ENCODE results near the gene TLR9.

The TLR9 gene

GRCh38 chr3:52229656-52230055 lies 4.2 kb upstream of the TLR9 start:
- H3K27ac ChIP-seq (ENCODE audit: low read length), result no peak overlapping the region
- no peaks in the 10 kb centered on the region for H3K9me3 ChIP-seq (ENCODE audit: control insufficient read depth in 1 of 2, low read length in 2 of 2)
- H3K27me3 ChIP-seq (ENCODE audit: low read depth, low read length), result no peaks in the 10 kb centered on the region
- H3K36me3 ChIP-seq (ENCODE audit: control insufficient read depth in 1 of 2, insufficient read depth in 2 of 2, low read length in 2 of 2), result peaks cover 24 to 64% of the 10 kb centered on the region in 2 donors
- H3K4me3 ChIP-seq (ENCODE audit: low read depth in 1 of 2, low read length in 2 of 2), result no peak overlapping the region
- H3K4me1 ChIP-seq (ENCODE audit: control insufficient read depth in 1 of 2, insufficient read depth in 2 of 2, low read length in 2 of 2), result peaks cover 0 to 2% of the 10 kb centered on the region in 2 donors

GRCh38 chr3:52228751-52229291 lies 3.4 kb upstream of the TLR9 start:
- H3K36me3 ChIP-seq (ENCODE audit: control insufficient read depth in 1 of 2, insufficient read depth in 2 of 2, low read length in 2 of 2), result peaks cover 21 to 56% of the 10 kb centered on the region in 2 donors
- no peak overlapping the region for H3K27ac ChIP-seq (ENCODE audit: low read length)
- H3K4me3 ChIP-seq (ENCODE audit: low read depth in 1 of 2, low read length in 2 of 2), result no peak overlapping the region
- H3K9me3 ChIP-seq (ENCODE audit: control insufficient read depth in 1 of 2, low read length in 2 of 2), result no peaks in the 10 kb centered on the region
- H3K4me1 ChIP-seq (ENCODE audit: control insufficient read depth in 1 of 2, insufficient read depth in 2 of 2, low read length in 2 of 2), result peaks cover 0 to 2% of the 10 kb centered on the region in 2 donors
- H3K27me3 ChIP-seq (ENCODE audit: low read depth, low read length), result no peaks in the 10 kb centered on the region

- Histone ChIP-seq H3K4me1 (ENCODE audit: control insufficient read depth in 1 of 2, insufficient read depth in 2 of 2, low read length in 2 of 2) (peaks cover 0 to 2% of the 10 kb centered on the region in 2 donors), H3K27me3 (ENCODE audit: low read depth, low read length) (no peaks in the 10 kb centered on the region), H3K27ac (ENCODE audit: low read length) (no peak overlapping the region), H3K4me3 (ENCODE audit: low read depth in 1 of 2, low read length in 2 of 2) (no peak overlapping the region), H3K36me3 (ENCODE audit: control insufficient read depth in 1 of 2, insufficient read depth in 2 of 2, low read length in 2 of 2) (peaks cover 20 to 53% of the 10 kb centered on the region in 2 donors), H3K9me3 (ENCODE audit: control insufficient read depth in 1 of 2, low read length in 2 of 2) (no peaks in the 10 kb centered on the region)
These were observed 2.8 kb upstream of the TLR9 start for GRCh38 chr3:52228266-52228665.

- Histone ChIP-seq H3K4me1 (ENCODE audit: control insufficient read depth in 1 of 2, insufficient read depth in 2 of 2, low read length in 2 of 2) (no peaks in the 10 kb centered on the region), H3K9me3 (ENCODE audit: control insufficient read depth in 1 of 2, low read length in 2 of 2) (no peaks in the 10 kb centered on the region), H3K36me3 (ENCODE audit: control insufficient read depth in 1 of 2, insufficient read depth in 2 of 2, low read length in 2 of 2) (peaks cover 20 to 48% of the 10 kb centered on the region in 2 donors), H3K27ac (ENCODE audit: low read length) (no peak overlapping the region), H3K4me3 (ENCODE audit: low read depth in 1 of 2, low read length in 2 of 2) (no peak overlapping the region), H3K27me3 (ENCODE audit: low read depth, low read length) (no peaks in the 10 kb centered on the region)
These were observed 2.3 kb upstream of the TLR9 start for GRCh38 chr3:52227766-52228165.

- H3K4me3 ChIP-seq (ENCODE audit: low read depth in 1 of 2, low read length in 2 of 2), result no peak overlapping the region
- no peak overlapping the region for H3K27ac ChIP-seq (ENCODE audit: low read length)
- no peaks in the 10 kb centered on the region for H3K9me3 ChIP-seq (ENCODE audit: control insufficient read depth in 1 of 2, low read length in 2 of 2)
- H3K36me3 ChIP-seq (ENCODE audit: control insufficient read depth in 1 of 2, insufficient read depth in 2 of 2, low read length in 2 of 2), result peaks cover 20 to 42% of the 10 kb centered on the region in 2 donors
- H3K4me1 ChIP-seq (ENCODE audit: control insufficient read depth in 1 of 2, insufficient read depth in 2 of 2, low read length in 2 of 2), result no peaks in the 10 kb centered on the region
- no peaks in the 10 kb centered on the region for H3K27me3 ChIP-seq (ENCODE audit: low read depth, low read length)
These were observed 1.7 kb upstream of the TLR9 start for GRCh38 chr3:52227117-52227516.

- no peak overlapping the region for H3K4me3 ChIP-seq (ENCODE audit: low read depth in 1 of 2, low read length in 2 of 2)
- H3K27ac ChIP-seq (ENCODE audit: low read length), result no peak overlapping the region
- no peaks in the 10 kb centered on the region for H3K27me3 ChIP-seq (ENCODE audit: low read depth, low read length)
- H3K36me3 ChIP-seq (ENCODE audit: control insufficient read depth in 1 of 2, insufficient read depth in 2 of 2, low read length in 2 of 2), result peaks cover 20 to 35% of the 10 kb centered on the region in 2 donors
- no peaks in the 10 kb centered on the region for H3K9me3 ChIP-seq (ENCODE audit: control insufficient read depth in 1 of 2, low read length in 2 of 2)
- H3K4me1 ChIP-seq (ENCODE audit: control insufficient read depth in 1 of 2, insufficient read depth in 2 of 2, low read length in 2 of 2), result no peaks in the 10 kb centered on the region
These were observed 878 bp upstream of the TLR9 start for GRCh38 chr3:52226229-52226817.

GRCh38 chr3:52223449-52224408 lies 1.7 kb downstream of the TLR9 start:
- Histone ChIP-seq H3K9me3 (ENCODE audit: control insufficient read depth in 1 of 2, low read length in 2 of 2) (no peaks in the 10 kb centered on the region), H3K27me3 (ENCODE audit: low read depth, low read length) (no peaks in the 10 kb centered on the region), H3K36me3 (ENCODE audit: control insufficient read depth in 1 of 2, insufficient read depth in 2 of 2, low read length in 2 of 2) (peaks cover 0 to 9% of the 10 kb centered on the region in 2 donors), H3K4me3 (ENCODE audit: low read depth in 1 of 2, low read length in 2 of 2) (no peak overlapping the region), H3K4me1 (ENCODE audit: control insufficient read depth in 1 of 2, insufficient read depth in 2 of 2, low read length in 2 of 2) (peaks cover 0 to 5% of the 10 kb centered on the region in 2 donors), H3K27ac (ENCODE audit: low read length) (no peak overlapping the region)

- Histone ChIP-seq H3K36me3 (ENCODE audit: control insufficient read depth in 1 of 2, insufficient read depth in 2 of 2, low read length in 2 of 2) (no peaks in the 10 kb centered on the region), H3K27ac (ENCODE audit: low read length) (no peak overlapping the region), H3K27me3 (ENCODE audit: low read depth, low read length) (no peaks in the 10 kb centered on the region), H3K4me1 (ENCODE audit: control insufficient read depth in 1 of 2, insufficient read depth in 2 of 2, low read length in 2 of 2) (peaks cover 0 to 13% of the 10 kb centered on the region in 2 donors), H3K9me3 (ENCODE audit: control insufficient read depth in 1 of 2, low read length in 2 of 2) (no peaks in the 10 kb centered on the region), H3K4me3 (ENCODE audit: low read depth in 1 of 2, low read length in 2 of 2) (no peak overlapping the region)
These were observed 2.9 kb downstream of the TLR9 start for GRCh38 chr3:52222319-52223221.

GRCh38 chr3:52221563-52222318 lies 3.7 kb downstream of the TLR9 start:
- Histone ChIP-seq H3K4me3 (ENCODE audit: low read depth in 1 of 2, low read length in 2 of 2) (no peak overlapping the region), H3K9me3 (ENCODE audit: control insufficient read depth in 1 of 2, low read length in 2 of 2) (no peaks in the 10 kb centered on the region), H3K27me3 (ENCODE audit: low read depth, low read length) (no peaks in the 10 kb centered on the region), H3K36me3 (ENCODE audit: control insufficient read depth in 1 of 2, insufficient read depth in 2 of 2, low read length in 2 of 2) (no peaks in the 10 kb centered on the region), H3K27ac (ENCODE audit: low read length) (no peak overlapping the region), H3K4me1 (ENCODE audit: control insufficient read depth in 1 of 2, insufficient read depth in 2 of 2, low read length in 2 of 2) (peaks cover 5 to 20% of the 10 kb centered on the region in 2 donors)

GRCh38 chr3:52221141-52221562 lies 4.3 kb downstream of the TLR9 start:
- no peaks in the 10 kb centered on the region for H3K27me3 ChIP-seq (ENCODE audit: low read depth, low read length)
- no peaks in the 10 kb centered on the region for H3K9me3 ChIP-seq (ENCODE audit: control insufficient read depth in 1 of 2, low read length in 2 of 2)
- peaks cover 9 to 26% of the 10 kb centered on the region in 2 donors for H3K4me1 ChIP-seq (ENCODE audit: control insufficient read depth in 1 of 2, insufficient read depth in 2 of 2, low read length in 2 of 2)
- H3K36me3 ChIP-seq (ENCODE audit: control insufficient read depth in 1 of 2, insufficient read depth in 2 of 2, low read length in 2 of 2), result no peaks in the 10 kb centered on the region
- H3K4me3 ChIP-seq (ENCODE audit: low read depth in 1 of 2, low read length in 2 of 2), result no peak overlapping the region
- no peak overlapping the region for H3K27ac ChIP-seq (ENCODE audit: low read length)
